ENCODE results near the gene FBXO47.
"Not testable (repeated sequence)": the region's sequence is repeated elsewhere in the genome, so short reads cannot be mapped to it uniquely, and the experiment has no call there.

FBXO47 gene

DNA sequence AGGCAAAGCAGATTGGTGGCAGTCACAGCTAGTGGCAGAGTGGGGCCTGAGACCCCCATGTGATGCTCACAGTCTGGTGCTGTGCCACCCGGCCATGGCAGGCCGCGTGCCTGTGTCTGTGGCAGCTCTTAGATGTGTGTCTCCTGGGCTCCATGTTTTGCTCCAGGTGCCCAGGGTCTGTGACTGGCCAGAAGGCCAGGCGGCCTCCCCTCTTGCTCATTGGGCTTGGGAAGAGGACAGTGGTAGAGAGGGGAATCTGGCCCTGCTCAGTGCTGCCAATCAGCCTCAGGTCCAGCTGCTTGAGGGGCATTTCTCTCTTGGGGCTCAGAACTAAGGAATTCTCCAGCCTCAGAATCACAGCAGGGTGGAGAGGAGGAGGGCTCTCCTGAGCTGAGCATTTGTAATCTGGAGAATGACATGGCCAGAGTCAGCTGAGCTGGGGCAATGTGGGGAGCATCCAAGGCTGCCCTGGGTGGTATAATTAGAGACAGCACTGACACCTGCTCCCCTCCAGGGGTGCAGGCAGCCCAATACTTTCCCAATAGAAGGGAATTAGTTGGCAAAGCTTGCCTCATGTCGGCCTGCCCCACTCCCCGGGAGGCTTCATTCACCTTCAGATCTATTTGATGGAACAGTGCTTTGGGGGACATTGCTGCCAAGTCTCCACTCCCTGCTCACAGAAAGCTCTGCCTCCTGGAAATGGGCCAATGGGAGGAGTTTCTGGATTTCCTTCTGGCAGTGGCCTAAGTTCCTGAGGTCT is 44.5 kb downstream of the FBXO47 start:
- DNase-seq (ENCODE audit: low spot score), result no peak

DNA sequence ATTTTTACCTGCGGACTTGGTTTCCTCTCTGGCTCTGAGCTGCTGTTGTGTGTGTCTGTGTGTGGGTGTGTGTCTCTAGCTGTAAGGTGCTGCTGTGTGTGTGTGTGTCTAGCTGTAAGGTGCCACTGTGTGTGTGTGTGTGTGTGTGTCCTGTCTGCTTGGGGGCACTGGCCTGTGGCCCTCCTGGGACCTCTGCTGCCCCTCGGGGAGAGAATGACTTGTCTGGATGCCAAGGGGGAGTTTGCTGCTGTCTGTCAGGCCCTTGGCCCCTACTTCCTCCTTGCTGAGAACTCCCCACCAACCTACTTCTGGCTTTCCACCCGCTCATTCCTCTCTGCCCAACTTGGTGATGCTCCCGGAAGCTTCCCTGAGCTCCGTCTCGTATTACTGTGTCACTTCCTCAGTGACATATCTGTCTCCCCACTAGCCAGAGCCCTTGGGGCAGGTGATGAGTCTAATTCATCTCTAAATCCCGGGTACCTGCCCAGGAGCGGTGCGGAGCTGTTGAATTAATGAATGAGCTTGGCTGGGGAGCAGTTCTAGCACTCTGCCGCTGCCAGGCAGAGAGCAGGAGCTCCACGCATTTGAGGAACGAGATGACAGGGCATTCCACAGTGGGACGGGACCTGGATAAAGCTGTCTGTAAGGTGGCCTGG is 45.3 kb downstream of the FBXO47 start:
- DNase-seq (ENCODE audit: low spot score), result no peak

DNA sequence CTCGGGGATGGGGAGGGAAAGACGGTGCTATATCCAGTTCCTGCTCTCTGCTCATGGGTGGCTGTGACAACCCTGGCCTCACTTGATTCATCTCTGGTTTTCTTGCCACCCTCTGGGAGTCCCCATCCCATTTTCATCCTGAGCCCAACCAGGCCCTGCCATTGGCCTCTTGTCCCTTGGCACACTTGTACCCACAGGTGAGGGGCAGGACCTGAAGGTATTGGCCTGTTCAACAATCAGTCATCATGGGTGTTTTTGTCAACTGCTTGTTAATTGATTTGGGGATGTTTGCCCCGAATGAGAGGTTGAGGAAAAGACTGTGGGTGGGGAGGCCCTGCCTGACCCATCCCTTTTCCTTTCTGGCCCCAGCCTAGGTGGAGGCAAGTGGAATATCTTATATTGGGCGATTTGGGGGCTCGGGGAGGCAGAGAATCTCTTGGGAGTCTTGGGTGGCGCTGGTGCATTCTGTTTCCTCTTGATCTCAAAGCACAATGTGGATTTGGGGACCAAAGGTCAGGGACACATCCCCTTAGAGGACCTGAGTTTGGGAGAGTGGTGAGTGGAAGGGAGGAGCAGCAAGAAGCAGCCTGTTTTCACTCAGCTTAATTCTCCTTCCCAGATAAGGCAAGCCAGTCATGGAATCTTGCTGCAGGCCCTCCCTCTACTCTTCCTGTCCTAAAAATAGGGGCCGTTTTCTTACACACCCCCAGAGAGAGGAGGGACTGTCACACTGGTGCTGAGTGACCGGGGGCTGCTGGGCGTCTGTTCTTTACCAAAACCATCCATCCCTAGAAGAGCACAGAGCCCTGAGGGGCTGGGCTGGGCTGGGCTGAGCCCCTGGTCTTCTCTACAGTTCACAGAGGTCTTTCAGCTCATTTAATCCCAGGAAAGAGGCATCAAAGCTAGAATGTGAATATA is 46.6 kb downstream of the FBXO47 start:
- no peak for DNase-seq (ENCODE audit: low spot score)

DNA sequence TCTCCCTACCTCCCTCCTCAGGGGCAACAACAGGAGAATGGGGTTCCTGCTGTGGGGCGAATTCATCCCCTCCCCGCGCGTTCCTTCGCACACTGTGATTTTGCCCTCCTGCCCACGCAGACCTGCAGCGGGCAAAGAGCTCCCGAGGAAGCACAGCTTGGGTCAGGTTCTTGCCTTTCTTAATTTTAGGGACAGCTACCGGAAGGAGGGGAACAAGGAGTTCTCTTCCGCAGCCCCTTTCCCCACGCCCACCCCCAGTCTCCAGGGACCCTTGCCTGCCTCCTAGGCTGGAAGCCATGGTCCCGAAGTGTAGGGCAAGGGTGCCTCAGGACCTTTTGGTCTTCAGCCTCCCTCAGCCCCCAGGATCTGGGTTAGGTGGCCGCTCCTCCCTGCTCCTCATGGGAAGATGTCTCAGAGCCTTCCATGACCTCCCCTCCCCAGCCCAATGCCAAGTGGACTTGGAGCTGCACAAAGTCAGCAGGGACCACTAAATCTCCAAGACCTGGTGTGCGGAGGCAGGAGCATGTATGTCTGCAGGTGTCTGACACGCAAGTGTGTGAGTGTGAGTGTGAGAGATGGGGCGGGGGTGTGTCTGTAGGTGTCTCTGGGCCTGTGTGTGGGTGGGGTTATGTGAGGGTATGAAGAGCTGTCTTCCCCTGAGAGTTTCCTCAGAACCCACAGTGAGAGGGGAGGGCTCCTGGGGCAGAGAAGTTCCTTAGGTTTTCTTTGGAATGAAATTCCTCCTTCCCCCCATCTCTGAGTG is 47.7 kb downstream of the FBXO47 start:
- no peak for DNase-seq (ENCODE audit: low spot score)

DNA sequence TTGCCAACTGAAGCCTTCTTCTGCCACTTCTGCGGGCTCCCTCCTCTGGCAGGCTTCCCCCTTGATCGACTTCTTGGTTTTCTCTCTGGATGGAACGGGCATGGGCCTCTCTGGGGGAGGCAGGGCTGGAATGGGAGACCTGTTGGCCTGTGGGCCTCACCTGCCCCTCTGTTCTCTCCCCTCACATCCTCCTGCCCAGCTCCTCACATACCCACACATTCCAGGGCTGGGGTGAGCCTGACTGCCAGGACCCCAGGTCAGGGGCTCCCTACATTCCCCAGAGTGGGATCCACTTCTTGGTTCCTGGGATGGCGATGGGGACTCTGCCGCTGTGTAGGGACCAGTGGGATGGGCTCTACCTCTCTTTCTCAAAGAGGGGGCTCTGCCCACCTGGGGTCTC is 48.3 kb downstream of the FBXO47 start:
- no peak for DNase-seq (ENCODE audit: low spot score)

DNA sequence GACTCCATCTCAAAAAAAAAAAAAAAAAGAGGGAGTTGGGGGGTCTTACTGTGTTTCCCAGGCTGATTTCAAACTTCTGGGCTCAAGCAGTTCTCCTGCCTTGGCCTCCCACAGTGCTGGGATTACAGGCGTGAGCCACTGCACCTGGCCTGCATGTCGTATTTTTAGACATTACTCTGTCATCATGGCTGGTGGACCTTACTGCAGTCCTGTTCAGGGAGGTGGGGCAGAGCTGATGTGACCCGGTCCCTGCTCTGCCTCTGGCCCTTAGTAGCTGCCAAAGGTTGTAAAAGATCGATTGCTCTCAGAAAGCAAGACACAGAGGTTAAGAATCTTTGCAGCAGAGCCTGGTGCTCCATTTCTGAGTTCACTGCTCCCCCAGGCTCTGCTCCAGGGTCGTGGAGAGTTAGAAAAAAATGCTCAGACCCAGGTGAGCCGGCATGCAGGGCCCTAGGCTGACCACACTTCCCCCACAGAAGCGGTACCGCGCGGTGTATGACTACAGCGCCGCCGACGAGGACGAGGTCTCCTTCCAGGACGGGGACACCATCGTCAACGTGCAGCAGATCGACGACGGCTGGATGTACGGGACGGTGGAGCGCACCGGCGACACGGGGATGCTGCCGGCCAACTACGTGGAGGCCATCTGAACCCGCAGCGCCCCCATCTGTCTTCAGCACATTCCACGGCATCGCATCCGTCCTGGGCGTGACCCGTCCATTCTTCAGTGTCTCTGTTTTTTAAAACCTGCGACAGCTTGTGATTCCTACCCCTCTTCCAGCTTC is 48.9 kb downstream of the FBXO47 start:
- no peak for DNase-seq (ENCODE audit: low spot score)

DNA sequence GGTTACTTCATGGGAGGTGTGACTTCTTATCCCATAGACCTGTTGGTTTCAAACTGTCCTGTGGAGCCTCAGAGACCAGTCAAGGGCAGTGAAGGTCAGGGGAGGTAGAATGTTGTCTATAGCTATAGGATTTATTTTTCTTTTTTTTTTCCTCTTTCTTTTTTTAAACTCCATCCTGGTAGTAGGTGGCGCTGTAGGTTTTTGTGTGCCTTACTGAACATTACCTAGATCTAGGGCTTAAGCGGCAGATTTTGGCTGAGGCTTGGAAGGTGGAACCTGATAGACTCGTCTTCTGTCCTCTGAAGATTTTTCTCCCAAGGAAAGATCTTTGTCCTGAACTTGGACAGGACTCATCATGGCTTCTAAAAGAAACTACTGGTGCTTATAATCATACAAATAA is 49.9 kb downstream of the FBXO47 start:
- no peak for DNase-seq (ENCODE audit: low spot score)

DNA sequence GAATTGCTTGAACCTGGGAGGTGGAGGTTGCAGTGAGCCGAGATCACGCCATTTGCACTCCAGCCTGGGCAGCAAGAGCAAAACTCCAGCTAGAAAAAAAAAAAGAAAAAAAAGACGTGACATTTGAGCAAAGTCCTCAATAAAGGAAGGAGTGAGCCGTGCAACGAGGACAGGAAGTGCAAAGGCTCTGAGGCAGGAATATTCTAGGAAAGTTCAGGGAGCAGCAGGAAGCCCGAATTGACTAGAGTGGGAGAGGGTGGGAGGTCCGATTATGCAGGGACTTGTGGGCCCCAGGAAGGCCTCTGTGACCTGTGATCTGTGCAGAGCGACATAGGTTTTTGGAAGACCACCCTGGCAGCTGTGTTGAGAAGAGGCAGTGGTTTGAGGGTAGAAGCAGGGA is 50.4 kb downstream of the FBXO47 start:
- no peak for DNase-seq (ENCODE audit: low spot score)

DNA sequence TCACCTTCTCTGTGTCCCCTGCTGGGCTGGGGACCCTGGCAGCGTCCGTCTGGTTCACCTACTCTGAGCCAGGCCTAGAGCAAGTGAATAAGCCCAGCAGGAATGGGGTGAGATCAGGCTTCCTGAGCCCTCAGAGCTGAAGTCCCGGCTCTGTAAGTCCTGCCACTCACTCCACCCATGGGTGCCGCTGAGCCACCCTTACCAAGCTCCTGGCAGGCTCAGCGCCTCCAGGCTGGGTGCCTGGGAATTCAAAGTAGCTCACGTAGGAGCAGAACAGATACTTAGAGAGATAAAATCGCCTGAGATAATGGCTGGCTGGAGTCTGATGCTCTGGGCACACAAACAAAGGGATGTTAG is 51.6 kb downstream of the FBXO47 start:
- DNase-seq (ENCODE audit: low spot score), result no peak

DNA sequence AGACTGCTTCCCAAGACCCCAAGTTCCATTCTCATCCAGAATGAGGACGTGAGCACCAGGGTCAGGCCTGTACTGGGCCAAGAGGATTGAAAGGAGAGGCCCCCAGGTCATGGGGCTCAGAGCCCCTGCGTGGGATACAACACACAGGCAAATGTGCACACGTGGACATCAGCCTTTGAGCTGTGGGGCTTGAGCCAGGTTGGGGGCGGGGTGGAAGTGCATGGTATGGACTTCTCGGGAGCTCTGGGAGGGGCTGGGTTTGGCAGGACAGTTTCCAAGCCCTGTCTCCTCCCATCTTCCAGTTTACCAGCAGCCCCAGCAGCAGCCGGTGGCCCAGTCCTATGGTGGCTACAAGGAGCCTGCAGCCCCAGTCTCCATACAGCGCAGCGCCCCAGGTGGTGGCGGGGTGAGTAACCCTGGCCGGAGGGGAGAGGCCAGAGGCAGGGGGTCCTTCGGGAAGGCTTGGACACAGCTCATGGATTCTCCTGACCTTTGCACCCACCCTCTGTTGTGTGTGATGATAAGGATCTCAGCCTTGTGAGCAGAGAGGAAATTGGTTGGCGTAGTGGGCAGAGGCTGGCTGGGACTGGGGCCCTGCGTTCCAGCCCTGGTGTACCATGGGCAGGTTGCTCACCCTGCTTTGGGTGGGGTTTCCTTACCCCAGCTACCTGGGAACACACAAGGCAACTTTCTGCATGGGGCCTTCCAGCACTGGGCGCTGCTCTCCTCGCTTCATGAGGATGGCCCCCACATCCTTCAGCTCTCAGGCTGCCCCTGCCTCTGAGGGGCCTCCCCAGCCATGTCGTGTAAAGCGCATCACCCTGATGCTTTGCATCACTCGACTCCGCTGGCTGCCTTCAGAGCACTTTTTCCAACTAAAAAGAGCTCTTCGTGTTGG is 52.2 kb downstream of the FBXO47 start:
- DNase-seq (ENCODE audit: low spot score), result no peak

DNA sequence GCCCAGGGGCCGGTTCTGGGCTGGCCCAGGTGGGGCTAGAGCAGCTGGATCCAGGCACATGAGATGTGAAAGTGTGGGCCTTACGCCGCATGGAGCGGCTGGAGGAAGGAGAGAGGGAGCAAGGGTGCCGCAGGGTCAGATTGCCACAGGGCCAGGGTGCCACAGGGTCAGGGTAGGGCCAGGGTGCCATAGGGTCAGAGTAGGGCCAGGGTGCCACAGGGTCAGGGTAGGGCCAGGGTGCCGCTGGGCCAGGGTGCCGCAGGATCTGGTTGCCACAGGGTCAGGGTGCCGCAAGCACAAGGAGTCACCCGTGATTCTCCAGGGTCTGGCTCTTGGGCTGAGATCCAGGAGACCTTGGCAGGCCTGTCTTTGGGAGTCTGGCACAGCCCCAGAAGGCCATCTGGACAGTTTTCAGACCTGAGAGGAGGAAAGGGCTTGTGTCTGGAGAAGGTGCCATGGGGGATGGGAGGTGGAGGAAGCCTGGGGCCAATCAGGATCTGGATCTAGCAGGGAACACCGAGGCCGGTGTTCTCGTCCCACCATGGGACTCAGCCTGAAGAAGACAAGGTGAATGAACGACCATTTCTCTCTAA is 54.9 kb downstream of the FBXO47 start:
- DNase-seq (ENCODE audit: low spot score), result no peak

DNA sequence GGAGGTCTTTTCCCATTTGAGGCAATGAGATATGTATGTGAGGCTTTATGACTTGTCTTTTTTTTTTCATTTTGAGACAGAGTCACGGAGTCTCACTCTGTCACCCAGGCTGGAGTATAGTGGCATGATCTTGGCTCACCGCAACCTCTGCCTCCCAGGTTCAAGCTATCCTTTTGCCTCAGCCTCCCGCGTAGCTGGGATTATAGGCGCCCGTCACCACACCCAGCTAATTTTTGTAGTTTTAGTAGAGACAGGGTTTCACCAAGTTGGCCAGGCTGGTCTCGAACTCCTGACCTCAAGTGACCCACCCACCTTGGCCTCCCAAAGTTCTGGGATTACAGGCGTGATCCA is 55.5 kb downstream of the FBXO47 start:
- DNase-seq (ENCODE audit: low spot score), result not testable (repeated sequence)

DNA sequence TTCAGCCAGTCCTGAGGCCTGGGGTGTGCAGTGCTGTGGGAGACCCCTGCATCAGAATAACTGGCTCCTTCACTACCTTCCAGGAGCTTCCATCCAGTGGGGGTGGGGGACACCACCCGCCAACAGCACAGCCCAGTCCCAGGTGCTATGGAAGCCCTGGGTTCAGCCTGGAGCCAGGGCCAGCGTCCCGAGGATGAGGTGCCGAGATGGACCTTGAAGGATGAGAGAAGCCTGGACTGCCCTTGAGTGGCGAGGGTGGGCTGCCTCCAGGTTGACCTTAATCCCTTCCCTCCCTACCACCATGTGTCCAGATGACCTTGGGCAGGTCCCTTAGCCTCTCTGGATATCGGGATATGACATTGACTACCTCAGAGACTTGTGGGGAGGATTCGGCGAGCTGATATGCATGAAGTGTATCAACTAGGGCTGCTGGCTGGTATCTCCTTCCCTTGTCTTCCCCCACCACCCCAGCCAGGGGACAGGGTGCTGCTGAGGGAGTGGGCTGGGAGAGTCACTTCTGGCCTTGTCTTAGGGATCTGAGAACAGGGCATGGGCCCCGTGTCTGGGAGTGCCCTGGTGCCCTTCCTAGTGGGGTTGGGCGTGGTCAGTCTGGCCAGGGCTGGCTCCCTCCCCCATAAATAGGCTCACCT is 56.0 kb downstream of the FBXO47 start:
- no peak for DNase-seq (ENCODE audit: low spot score)

DNA sequence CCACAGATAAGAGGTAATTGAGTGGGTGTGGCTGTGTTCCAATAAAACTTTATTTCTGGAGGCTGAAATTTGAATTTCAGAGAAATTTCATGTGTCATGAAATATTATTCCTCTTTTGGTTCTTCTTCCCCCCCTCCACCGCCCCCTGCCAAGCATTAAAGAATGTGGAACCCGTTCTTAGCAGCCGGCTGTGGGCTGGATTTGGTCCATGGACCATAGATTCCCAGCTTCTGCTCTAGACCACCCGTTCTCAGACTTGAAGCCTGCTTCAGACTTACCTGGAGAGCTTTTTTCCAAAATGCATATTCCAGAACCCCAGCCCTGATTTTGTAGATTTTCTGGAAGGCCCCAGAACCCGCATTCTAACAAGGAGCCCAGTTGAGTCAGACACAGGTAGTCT is 56.9 kb downstream of the FBXO47 start:
- no peak for DNase-seq (ENCODE audit: low spot score)

DNA sequence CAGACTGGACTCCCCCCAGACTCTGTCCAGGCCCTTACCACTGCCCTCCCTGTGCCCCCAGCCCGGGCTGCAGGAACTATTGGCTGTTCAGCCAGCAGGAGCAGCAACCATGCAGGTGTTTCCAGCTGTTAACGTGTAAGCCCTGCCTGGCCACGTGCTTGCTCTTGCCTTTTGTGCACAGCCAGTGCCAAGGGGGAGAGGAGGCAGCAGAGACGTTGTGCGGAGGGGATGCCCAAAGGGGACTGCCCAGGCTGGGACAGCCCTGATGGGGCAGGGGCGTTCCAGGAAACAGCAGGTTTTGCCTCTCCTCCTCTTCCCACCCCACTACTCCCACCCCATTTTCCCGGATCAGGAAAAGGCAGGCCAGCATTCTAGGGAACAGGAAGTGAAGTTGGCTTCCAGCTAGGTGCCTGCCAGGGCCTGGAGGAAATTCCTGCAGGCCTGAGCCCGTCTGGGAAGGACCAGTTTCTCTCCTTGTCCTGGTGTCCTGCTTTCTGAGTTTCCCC is 58.5 kb downstream of the FBXO47 start:
- DNase-seq (ENCODE audit: low spot score), result no peak

DNA sequence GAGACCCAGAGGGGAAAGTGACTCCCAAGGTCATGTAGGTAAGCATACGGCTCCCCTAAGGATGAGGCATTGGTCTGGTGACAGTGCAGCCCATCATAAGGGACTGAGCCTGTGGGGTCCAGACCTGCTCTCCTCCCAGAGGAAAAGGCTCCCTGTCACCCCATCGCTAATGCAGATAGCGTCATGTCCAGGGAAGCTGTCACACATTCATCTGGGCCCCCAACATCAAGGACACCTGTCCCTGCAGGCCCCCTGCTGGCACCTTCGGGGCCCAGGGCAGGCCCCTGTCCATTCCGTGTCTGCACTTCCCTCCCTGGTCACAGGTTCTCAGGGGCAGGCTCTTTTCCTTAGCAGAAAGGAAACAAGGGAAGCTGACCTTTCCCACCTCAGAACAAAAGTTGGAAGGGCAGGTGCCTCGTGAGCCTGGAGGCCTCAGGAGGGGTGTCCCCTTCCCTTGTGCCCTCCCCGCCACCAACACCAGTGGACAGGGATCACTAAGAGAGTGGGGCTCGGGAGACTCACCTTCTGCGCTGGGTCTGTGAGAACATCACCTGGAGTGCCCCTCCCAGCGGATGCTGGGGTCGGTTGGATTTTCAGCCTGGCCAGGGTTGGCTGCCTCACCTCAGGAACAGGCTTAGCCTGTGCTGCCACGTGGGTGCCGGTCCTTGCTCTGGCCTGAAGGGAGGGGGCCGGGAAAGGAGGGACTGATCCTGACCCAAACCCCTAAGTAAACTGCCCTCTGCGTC is 59.1 kb downstream of the FBXO47 start:
- DNase-seq (ENCODE audit: low spot score), result no peak

DNA sequence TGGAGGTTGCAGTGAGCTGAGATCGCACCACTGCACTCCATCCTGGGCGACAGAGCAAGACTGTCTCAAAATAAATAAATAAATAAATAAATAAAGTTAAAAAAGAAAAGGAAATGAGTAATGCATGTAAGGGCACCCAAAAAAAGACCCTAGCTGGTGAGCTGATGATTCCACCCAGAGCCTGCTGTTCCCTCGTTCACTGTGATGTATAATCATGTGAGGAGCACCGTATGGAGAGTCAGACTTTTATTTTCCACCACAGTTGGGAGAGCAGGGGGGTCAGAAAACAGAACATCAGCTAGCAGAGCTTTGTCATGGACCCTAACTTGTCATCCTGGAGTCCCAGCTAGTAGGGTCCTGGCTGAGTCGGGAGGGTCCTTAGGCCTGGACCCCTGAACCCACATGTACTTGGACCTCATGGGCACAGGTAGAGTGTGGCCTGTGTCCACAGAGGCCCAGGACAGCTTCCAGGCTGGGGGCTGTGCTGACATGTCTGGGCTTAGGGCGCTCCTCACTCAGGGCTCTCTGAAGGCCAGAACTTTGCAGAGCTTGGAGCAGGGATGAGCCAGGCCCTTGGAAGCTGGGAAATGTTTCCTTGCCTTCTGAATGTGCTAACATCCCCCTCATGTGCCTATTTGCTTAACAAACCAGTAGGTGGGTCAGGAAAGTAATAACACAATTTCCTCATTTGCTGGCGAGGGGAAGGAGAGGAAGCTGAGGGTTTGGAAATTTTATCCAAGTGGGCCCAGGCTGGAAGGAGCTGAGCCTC is 60.6 kb downstream of the FBXO47 start:
- DNase-seq (ENCODE audit: low spot score), result no peak

DNA sequence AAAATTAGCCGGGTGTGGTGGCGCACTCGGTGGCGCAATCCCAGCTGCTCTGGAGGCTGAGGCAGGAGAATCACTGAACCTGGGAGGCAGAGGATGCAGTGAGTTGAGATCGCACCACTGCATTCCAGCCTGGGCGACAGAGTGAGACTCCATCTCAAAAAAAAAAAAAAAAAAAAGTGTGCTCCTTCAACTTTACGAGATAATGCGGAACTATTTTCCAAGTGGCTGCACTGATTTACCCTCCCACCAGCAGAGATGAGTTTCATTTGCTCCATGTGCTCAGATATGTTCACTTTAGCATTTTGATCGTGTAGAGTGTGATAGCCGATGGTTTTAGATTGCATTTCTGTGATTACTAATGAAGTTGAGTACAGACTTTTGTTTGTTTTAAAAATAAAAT is 61.8 kb downstream of the FBXO47 start:
- DNase-seq (ENCODE audit: low spot score), result no peak
